Calu3 (cell line): Measurements from ENCODE around the gene SDK2. TPM values are rescaled to one million over a fixed set of nuclear protein-coding genes. Genes with fewer than 3 reads are reported as not detected.

Experiments used
- BruUV-seq: library from RNA; stranded (reverse); fragments of 400-500 nt; replicated peaks from 2 replicates; lab custom pipeline; 2021; lab: Mats Ljungman, UMichigan
- CTCF ChIA-PET: fragments of 300-600 bp; sonication (Branson Sonifier 250); formaldehyde crosslinking; loops from one replicate; lab custom pipeline; 2022; ENCODE audit warnings: antibody characterized with exemption; lab: Charles Lee
- DNase-seq: peaks from one replicate; pipeline ENCODE4 v3.0.0; 2022
- H3K27ac Mint-ChIP-seq: one replicate; pipeline ENCODE4 v1.8.0; 2022; ENCODE audit warnings: mixed read lengths; ENCODE audit not compliant: unreplicated experiment
- H3K27me3 Mint-ChIP-seq: one replicate; pipeline ENCODE4 v1.8.0; 2022; ENCODE audit warnings: mixed read lengths; ENCODE audit not compliant: unreplicated experiment
- H3K36me3 Mint-ChIP-seq: one replicate; pipeline ENCODE4 v1.8.0; 2022; ENCODE audit warnings: mild to moderate bottlenecking, moderate library complexity, mixed read lengths; ENCODE audit not compliant: insufficient read depth, unreplicated experiment
- H3K4me1 Mint-ChIP-seq: one replicate; pipeline ENCODE4 v1.8.0; 2022; ENCODE audit warnings: mild to moderate bottlenecking, low read depth, mixed read lengths; ENCODE audit not compliant: unreplicated experiment
- H3K4me3 Mint-ChIP-seq: one replicate; pipeline ENCODE4 v1.8.0; 2022; ENCODE audit warnings: mild to moderate bottlenecking, low read depth, moderate library complexity, mixed read lengths; ENCODE audit not compliant: unreplicated experiment
- H3K9me3 Mint-ChIP-seq: one replicate; pipeline ENCODE4 v1.8.0; 2022; ENCODE audit warnings: low read depth, mixed read lengths; ENCODE audit not compliant: unreplicated experiment
- CTCF ChIP-seq: fragments of 200-600 bp; IDR thresholded peaks from one replicate; pipeline ENCODE4 v1.8.0; 2022; ENCODE audit warnings: antibody characterized with exemption; ENCODE audit not compliant: unreplicated experiment
- intact Hi-C: fragments of 100-400 bp; cut with micrococcal nuclease; formaldehyde crosslinking; loops from one replicate; pipeline ENCODE4 v1.10.0; 2022; ENCODE audit not compliant: unreplicated experiment
- total RNA-seq: library from RNA; stranded (reverse); gene quantifications from 2 replicates; pipeline ENCODE4 v1.2.3, GENCODE V29; 2022

SDK2 gene
- total RNA-seq, 1 experiment from 2014 or later = not detected

DNA sequence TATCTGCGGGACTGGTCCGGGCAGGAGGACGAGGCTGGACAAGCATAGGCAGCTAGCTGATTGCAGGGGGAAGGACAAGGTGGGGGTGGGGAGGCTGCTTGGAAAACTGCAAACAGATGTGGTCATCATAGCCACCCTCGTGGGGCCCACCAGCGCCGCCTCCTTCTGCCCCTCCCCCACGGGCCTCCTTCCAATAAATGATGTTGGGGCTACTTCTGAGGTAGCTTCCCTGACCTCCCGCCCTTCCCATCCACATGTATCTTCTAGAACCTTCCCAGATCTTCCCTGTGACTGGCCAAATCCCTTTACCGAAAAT, 320.1 kb downstream of the SDK2 start:
- TF ChIP-seq CTCF = no peak
- Mint-ChIP-seq H3K36me3 (no peaks in the 10 kb centered on the region), H3K4me3 (no peak overlapping the region), H3K27ac (no peak overlapping the region), H3K4me1 (no peaks in the 10 kb centered on the region), H3K9me3 (no peaks in the 10 kb centered on the region), H3K27me3 (peaks cover 26% of the 10 kb centered on the region)
- no TSS peak for BruUV-seq
- DNase-seq = no peak
- intact Hi-C loops = no loop called here
- CTCF ChIA-PET = no interaction called here

GRCh38 chr17:73323409-73324159, 320.7 kb downstream of the SDK2 start:
- no peak for TF ChIP-seq CTCF
- Mint-ChIP-seq H3K4me3 (no peak overlapping the region), H3K27me3 (peaks cover 26% of the 10 kb centered on the region), H3K9me3 (no peaks in the 10 kb centered on the region), H3K4me1 (no peaks in the 10 kb centered on the region), H3K27ac (no peak overlapping the region), H3K36me3 (no peaks in the 10 kb centered on the region)
- intact Hi-C loops = no loop called here
- no peak for DNase-seq
- CTCF ChIA-PET = no interaction called here
- no TSS peak for BruUV-seq

GRCh38 chr17:73320601-73321264, 323.5 kb downstream of the SDK2 start:
- TF ChIP-seq CTCF = no peak
- no peaks in the 10 kb centered on the region for H3K36me3 Mint-ChIP-seq
- no peak overlapping the region for H3K4me3 Mint-ChIP-seq
- DNase-seq = no peak
- H3K4me1 Mint-ChIP-seq = no peaks in the 10 kb centered on the region
- H3K27ac Mint-ChIP-seq = no peak overlapping the region
- intact Hi-C loops = no loop called here
- CTCF ChIA-PET = no interaction called here
- BruUV-seq = no TSS peak
- H3K27me3 Mint-ChIP-seq = peaks cover 21% of the 10 kb centered on the region
- H3K9me3 Mint-ChIP-seq = no peaks in the 10 kb centered on the region

GRCh38 chr17:73319766-73320165, 324.5 kb downstream of the SDK2 start:
- H3K27me3 Mint-ChIP-seq = peaks cover 11% of the 10 kb centered on the region
- BruUV-seq = no TSS peak
- H3K4me1 Mint-ChIP-seq = no peaks in the 10 kb centered on the region
- DNase-seq = no peak
- TF ChIP-seq CTCF = no peak
- CTCF ChIA-PET = no interaction called here
- H3K36me3 Mint-ChIP-seq = no peaks in the 10 kb centered on the region
- no peaks in the 10 kb centered on the region for H3K9me3 Mint-ChIP-seq
- intact Hi-C loops = no loop called here
- H3K27ac Mint-ChIP-seq = no peak overlapping the region
- no peak overlapping the region for H3K4me3 Mint-ChIP-seq
